HG03064 (cell line): ENCODE data around the gene ARL6IP5.

Source experiments
- ATAC-seq: cut with Tn5 transposase; IDR thresholded peaks from one replicate; pipeline ENCODE4 v1.9.1; 2021; ENCODE audit warnings: low read depth; ENCODE audit not compliant: unreplicated experiment

Gene ARL6IP5, protein sequence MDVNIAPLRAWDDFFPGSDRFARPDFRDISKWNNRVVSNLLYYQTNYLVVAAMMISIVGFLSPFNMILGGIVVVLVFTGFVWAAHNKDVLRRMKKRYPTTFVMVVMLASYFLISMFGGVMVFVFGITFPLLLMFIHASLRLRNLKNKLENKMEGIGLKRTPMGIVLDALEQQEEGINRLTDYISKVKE

DNA sequence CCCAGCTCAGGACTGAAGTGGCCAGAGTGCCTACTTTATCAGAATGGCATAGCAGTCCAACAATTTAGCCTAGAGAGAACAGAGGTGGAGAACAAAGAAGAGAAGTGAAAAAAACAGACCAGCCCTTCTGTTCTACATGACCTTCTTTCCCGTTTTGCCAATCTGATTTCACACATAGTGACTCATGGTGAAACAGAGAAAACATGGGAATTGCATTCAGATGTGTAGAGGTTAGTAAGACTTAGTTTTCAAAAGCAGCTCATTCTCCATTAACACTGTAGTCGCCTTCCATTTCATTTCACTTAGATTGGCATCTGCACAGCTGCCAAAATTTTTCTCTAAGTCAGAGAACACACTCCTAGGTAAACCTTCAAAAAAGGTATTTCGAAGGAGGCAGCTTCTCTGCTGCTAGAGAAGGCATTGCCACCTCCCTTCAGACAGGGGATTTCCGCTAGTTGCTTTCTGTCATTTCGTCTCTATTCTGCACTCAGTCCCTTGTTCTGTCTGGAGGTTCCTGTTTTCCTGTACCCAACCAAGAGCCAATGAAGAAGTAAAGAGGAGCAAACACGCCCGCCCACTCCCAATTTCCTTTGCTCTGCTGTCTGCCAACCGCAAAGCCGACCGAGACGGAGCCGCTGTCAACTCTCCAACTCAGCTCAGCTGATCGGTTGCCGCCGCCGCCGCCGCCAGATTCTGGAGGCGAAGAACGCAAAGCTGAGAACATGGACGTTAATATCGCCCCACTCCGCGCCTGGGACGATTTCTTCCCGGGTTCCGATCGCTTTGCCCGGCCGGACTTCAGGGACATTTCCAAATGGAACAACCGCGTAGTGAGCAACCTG, at the start of gene ARL6IP5:
Gene ARL6IP5 (plus strand): TSS at position 612 of the 842 bp plus-strand sequence. CDS start 111 bp downstream, at position 723.
- peak; percentile 34 for ATAC-seq

- ATAC-seq, result no peak
These were observed 40.1 kb upstream of the ARL6IP5 start for GRCh38 chr3:69044608-69045007.

DNA sequence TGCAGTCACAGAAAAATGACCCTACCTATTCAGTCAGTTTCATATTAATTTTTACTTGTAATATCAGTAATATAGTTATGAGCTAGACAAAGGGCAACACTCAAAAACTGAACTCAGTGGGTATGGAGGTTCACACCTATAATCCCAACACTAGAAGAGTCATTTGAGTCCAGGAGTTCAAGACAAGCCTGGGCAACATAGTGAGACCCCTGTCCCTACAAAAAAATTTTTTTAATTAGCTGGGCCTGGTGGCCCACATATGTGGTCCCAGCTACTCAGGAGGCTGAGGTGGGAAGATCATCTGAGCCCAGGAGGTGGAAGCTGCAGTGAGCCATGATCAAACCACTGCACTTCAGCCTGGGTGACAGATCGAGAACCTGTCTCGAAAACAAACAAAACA, 35.7 kb upstream of the ARL6IP5 start:
- no peak for ATAC-seq

DNA sequence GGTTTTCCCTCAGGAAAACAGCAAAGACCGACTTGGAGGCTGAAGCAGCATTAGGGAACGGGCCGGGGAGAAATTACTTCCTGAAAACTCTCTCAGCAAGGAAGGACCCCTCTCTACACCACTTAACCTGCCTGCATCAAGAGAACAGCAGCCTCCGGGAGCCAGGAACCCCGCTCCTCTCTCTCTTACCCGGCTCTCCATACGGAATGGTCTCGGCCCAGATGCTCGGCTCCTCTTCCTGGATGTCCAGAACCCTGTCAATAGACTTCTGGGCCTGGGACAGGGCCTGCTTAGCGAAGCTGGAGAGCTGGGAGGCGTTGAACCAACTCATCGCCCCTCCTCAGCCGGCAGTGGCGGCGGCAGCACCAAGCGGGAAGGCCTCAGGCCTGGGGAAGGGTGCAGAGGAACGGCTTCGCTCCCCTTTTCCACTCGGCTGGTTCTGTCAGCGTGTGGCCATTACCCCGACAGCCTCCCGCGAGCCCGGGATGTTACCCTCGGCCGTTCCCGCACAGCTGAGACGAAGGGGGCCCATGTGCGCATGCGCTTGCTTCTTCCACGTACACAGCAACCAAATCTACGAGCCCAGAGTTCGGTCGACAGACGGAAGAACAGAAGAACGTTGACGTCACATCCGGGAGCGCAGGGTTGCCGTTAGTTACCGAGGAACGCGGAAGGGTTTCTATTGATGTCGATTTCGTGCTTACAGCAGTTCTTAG, 32.8 kb upstream of the ARL6IP5 start, which contains the start of gene TMF1:
Gene TMF1 (minus strand): TSS at position 578 of the 716 bp plus-strand sequence. CDS start 247 bp downstream, at position 331.
- ATAC-seq, result peak; percentile 90

DNA sequence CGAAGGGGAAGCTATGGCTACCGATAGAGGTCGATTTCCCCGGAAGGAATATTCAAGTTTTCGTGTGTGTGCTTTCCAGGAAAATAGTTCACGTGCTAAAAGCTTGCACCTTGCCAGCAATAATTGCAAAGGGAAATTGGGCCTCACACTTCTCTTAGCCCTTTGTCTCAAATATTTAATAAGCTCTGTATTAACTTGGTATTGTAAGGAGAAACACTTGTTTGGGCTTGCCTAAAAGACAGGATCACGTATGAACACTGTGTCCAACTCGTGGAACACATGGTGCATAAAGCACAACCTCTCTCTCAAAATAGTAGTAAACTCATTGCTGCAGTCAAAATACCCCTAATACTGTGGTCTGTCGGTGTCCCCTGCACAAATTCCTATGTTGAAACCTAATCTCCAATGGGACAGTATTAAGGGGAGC, 32.3 kb upstream of the ARL6IP5 start:
- no peak for ATAC-seq

DNA sequence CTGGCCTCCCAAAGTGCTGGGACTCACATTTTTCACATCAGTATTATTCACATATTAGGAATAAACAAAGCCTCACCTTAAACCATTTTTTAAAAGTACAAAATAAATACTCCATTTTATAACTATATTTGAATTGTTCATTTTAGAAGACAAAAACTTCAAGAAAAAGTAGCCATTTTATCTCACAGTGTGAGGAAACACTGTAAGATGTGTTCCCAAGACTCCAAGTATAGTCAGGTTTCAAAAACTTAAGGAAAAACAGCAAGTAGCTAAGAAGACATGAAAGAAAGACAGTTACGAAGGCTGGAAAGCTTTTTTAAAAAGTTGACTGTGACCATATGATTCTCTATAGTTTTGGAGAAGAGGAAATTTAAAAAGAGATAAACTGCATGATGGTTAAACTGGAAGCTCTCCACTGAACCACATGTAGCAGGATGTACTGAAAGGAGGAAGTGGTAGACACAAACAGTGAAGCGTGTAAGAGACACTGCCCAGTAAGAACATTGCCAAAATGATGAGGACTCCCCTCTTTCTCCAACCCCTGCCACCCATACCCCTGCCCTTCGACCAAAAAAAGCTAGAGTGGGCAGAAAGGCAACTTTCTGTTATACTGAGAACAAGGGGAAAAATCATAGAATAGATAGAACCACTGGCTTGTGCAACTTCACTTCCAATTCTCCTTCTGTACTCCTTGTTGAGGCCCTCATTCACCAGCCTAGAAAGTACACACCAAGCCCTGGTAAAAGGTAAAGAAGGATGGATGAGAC, 26.4 kb upstream of the ARL6IP5 start:
- peak; percentile 99 for ATAC-seq

- no peak for ATAC-seq
These were observed 25.9 kb upstream of the ARL6IP5 start for GRCh38 chr3:69058947-69059224.

DNA sequence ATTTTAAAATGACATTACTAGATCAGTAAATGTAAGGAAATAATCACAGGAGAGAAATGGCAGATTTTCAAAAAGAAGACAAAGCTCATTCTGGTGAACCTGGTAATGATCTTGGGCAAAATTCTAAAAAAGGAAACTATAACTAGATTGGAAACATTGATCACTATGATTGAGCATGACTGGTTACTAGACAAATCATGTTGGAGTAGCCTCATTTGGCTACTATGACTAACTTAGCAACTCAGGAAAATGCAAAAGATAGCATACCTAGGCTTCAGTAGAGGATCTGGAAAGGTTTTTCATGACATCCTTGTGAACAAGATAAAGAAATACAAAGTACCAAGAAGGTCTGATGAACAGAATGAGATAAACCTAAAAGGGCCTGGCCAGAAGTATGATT, 25.0 kb upstream of the ARL6IP5 start:
- ATAC-seq, result no peak

DNA sequence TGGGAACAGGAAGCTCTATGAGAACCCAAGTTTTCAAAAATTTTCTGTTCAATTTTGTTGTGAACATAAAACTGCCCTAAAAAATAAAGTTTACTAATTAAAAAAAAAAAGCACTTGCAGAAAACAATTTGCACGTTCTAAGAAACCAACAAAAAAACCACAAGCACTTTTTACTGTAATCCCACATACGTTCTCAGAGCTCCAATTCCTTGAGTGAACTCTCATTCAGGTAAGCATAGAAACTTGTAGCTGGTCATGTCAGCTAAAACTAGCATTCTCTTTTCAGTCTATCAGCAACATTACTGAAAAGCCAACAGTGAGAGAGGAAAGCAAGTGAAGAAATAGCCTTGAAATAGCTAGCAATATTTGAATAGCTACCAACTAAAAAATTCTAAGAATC, 21.1 kb upstream of the ARL6IP5 start:
- no peak for ATAC-seq

DNA sequence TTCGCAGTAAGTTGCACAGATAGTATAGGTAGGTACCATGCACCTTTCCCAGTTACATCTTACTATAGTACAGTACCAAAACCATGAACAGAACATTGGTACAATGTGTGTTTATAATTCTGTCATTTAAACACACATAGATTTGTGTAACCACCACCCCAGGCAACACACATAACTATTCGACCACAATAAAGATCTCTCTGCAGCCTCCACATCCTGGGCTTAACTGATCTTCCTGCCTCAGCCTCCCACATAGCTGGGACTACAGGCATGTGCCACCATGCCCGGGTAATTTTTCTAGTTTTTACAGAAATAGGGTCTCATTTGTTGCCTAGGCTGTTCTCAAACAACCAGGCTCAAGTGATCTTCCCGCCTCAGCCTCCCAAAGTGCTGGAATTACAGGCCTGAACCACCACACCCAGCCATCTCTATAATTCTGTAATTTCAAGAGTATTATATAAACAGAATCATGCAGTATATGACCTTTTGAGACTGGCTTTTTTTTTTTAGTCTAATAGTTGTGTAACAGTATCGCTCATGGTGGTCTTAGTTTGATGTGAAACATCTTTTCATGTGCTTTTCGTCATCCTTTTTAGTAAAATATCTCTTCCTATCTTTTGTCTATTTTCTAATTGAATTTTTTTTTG, 19.3 kb upstream of the ARL6IP5 start:
- no peak for ATAC-seq

- ATAC-seq, result no peak
These were observed 18.6 kb upstream of the ARL6IP5 start for GRCh38 chr3:69066121-69066520.

DNA sequence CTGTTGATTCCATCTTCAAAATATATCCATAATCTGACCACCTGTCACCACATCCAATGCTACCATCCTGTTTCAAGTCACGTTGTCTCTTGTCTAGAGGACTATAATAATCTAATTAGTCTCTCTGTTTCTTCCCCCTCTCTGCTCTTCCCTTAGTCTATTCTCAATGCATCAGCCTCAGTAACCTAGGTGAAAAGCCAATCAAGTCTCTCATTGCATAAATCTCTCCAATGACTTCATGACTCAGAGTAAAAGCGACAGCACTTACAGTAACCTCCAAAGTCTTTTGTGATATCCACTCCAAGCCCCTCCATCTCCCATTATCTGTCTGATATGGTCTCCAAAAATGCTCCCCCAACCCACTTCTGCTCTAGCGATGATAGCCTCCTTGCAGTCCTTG, 11.8 kb upstream of the ARL6IP5 start:
- no peak for ATAC-seq

DNA sequence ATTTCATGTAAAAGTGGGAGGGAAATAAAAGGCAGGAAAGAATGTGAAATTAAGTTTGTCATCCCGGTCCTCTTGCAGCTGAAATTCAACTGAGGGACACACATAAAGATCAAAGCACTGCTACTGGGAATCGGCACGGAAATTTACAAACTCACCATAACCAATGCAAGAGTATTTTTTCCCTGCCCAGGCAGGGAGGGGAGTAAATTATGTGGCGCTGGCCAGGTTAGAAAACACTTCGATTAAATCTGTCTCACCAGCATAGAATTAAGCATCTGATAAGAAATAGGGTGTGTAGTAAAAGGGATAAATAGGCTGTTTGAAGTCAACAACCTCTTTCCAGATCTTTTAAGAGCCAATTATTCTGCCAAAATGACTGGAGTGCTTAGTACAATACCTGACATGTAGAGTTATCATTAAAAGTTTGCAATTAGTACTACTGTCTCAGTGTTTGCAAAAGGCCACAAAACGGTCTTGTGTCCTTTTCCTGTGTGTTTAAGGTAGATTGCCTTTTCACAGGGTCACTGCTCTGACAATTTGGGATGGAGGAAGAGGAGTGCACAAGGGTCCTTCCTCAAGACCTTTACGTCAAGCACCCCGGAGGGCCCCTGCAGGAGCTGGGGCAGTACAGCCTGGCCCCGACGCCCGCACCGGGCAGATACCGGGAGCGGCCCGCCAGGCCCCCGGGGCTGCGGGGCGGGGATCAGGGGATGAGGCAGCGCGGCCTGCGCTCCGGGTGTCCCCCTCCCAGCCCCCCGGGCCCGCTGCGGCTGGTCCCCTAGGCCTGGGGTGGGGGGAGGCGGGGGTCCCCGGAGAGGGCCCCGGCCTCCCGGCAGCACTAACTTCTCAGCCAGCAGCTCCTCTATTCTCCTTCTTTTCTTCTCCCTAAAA, 5.2 kb upstream of the ARL6IP5 start:
- no peak for ATAC-seq

GRCh38 chr3:69080233-69080920, 4.4 kb upstream of the ARL6IP5 start, which contains the start of gene UBA3:
Gene UBA3, minus strand, starts transcription at chr3:69080365. Its CDS starts 12 bp downstream, at chr3:69080353.
- peak; percentile 41 for ATAC-seq

DNA sequence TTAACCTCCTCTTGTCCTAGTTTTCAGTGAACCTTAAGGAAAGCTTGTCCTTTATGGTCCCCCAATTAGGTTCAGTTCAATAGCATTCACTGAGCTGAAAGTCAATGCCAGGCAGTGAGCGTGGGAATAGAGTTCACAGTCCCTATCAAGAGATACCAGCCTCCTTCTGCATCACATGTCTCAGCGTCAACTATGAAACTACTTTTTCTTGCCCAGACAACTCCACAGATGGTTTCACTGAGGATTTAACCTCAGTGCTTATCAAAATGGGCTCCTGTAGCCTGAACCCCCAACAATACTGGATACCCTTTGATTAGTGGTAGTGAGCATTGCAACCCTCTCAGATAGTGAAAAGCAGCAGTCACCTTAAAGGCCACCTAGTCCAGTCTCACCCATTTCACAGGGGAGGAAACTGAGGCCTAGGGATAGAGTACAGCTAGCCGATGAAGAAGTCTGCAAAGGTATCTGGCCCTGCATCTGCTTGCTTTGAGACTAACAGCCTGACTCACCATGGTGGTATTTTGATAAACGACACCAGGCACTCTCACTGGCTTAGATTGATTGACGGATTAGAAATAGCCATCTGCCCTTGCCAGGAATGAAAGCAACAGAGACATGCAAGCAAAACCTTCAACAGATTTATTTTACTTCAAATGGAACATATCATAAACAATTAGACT, 3.0 kb upstream of the ARL6IP5 start:
- no peak for ATAC-seq

GRCh38 chr3:69082361-69082760, 2.4 kb upstream of the ARL6IP5 start:
- no peak for ATAC-seq

- peak; percentile 62 for ATAC-seq
These were observed 1.9 kb upstream of the ARL6IP5 start for GRCh38 chr3:69082805-69083204.
